ENCODE data around the gene GDPD4. TPM values are rescaled to one million over a fixed set of nuclear protein-coding genes. Genes with fewer than 3 reads are reported as not detected.

GDPD4 gene
- total and polyA plus RNA-seq, 10 donors = 0.07 to 1.6 (median 0.22) TPM; not detected in 6

- no peak overlapping the region for H3K4me3 ChIP-seq
- H3K4me1 ChIP-seq = no peaks in the 10 kb centered on the region
- TF ChIP-seq POLR2AphosphoS5 (IDR thresholded peaks at IDR 0.05) = no peak
- TF ChIP-seq CTCF (IDR thresholded peaks at IDR 0.05 in 8 of 11, conservative IDR thresholded peaks at IDR 0.05 in 3 of 11) = no peak
- TF ChIP-seq POLR2A (IDR thresholded peaks at IDR 0.05) = no peak
- peaks cover 0 to 6% (median 0%) of the 10 kb centered on the region in 7 donors for H3K27me3 ChIP-seq (replicated peaks in 1 of 7)
- no peak overlapping the region for H3K27ac ChIP-seq
- H3K9me3 ChIP-seq = peaks cover 0 to 21% (median 11%) of the 10 kb centered on the region in 8 donors
- 85 to 100% (median 96%) methylated on average over 1 of the region's 1 CpG for WGBS, 5 donors
- intact Hi-C loops (cut with DNase I; ENCODE audit: low total_unique reads) = no loop called here
- no peaks in the 10 kb centered on the region for H3K36me3 ChIP-seq
- no peak for DNase-seq
Observed at GRCh38 chr11:77253690-77254089, 47.8 kb downstream of the GDPD4 start.

GRCh38 chr11:77252555-77253270, 48.8 kb downstream of the GDPD4 start:
- H3K27ac ChIP-seq = no peak overlapping the region
- intact Hi-C loops (cut with DNase I; ENCODE audit: low total_unique reads) = no loop called here
- no peaks in the 10 kb centered on the region for H3K4me1 ChIP-seq
- DNase-seq = no peak
- 88 to 96% (median 92%) methylated on average over 3 of the region's 3 CpGs for WGBS, 5 donors
- H3K9me3 ChIP-seq = peaks cover 0 to 21% (median 11%) of the 10 kb centered on the region in 8 donors
- no peaks in the 10 kb centered on the region for H3K36me3 ChIP-seq
- TF ChIP-seq CTCF (IDR thresholded peaks at IDR 0.05 in 8 of 11, conservative IDR thresholded peaks at IDR 0.05 in 3 of 11) = no peak
- no peak for TF ChIP-seq POLR2A (IDR thresholded peaks at IDR 0.05)
- TF ChIP-seq POLR2AphosphoS5 (IDR thresholded peaks at IDR 0.05) = no peak
- no peak overlapping the region for H3K4me3 ChIP-seq
- H3K27me3 ChIP-seq (replicated peaks in 1 of 7) = peaks cover 0 to 6% (median 0%) of the 10 kb centered on the region in 7 donors

GRCh38 chr11:77250881-77251640, 50.4 kb downstream of the GDPD4 start:
- 88 to 100% (median 97%) methylated on average over 1 of the region's 1 CpG for WGBS, 5 donors
- H3K36me3 ChIP-seq = no peaks in the 10 kb centered on the region
- H3K27ac ChIP-seq = no peak overlapping the region
- no peaks in the 10 kb centered on the region for H3K4me1 ChIP-seq
- H3K9me3 ChIP-seq = peaks cover 0 to 21% (median 11%) of the 10 kb centered on the region in 8 donors
- no peak overlapping the region for H3K4me3 ChIP-seq
- DNase-seq = no peak
- H3K27me3 ChIP-seq (replicated peaks in 1 of 7) = peaks cover 0 to 6% (median 0%) of the 10 kb centered on the region in 7 donors
- intact Hi-C loops (cut with DNase I; ENCODE audit: low total_unique reads) = no loop called here
- TF ChIP-seq POLR2A (IDR thresholded peaks at IDR 0.05) (no peak), CTCF (IDR thresholded peaks at IDR 0.05 in 8 of 11, conservative IDR thresholded peaks at IDR 0.05 in 3 of 11) (no peak), POLR2AphosphoS5 (IDR thresholded peaks at IDR 0.05) (no peak)

GRCh38 chr11:77249427-77249826, 52.1 kb downstream of the GDPD4 start:
- 70 to 96% (median 88%) methylated on average over 3 of the region's 3 CpGs for WGBS, 5 donors
- TF ChIP-seq POLR2AphosphoS5 (IDR thresholded peaks at IDR 0.05) (no peak), POLR2A (IDR thresholded peaks at IDR 0.05) (no peak), CTCF (IDR thresholded peaks at IDR 0.05 in 8 of 11, conservative IDR thresholded peaks at IDR 0.05 in 3 of 11) (no peak)
- no peak for DNase-seq
- no peak overlapping the region for H3K4me3 ChIP-seq
- H3K27me3 ChIP-seq (replicated peaks in 1 of 7) = no peaks in the 10 kb centered on the region
- no peaks in the 10 kb centered on the region for H3K36me3 ChIP-seq
- no peaks in the 10 kb centered on the region for H3K4me1 ChIP-seq
- peaks cover 0 to 21% (median 11%) of the 10 kb centered on the region in 8 donors for H3K9me3 ChIP-seq
- no peak overlapping the region for H3K27ac ChIP-seq
- intact Hi-C loops (cut with DNase I; ENCODE audit: low total_unique reads) = no loop called here

All from spleen (tissue), 11 donors.